GM19438 (cell line): Measurements from ENCODE around the gene CARD9.

Experiments used
- ATAC-seq: cut with Tn5 transposase; IDR thresholded peaks from one replicate; pipeline ENCODE4 v1.9.1; 2021; ENCODE audit warnings: low read depth; ENCODE audit not compliant: unreplicated experiment

CARD9 gene

GRCh38 chr9:136381966-136382513, 8.6 kb upstream of the CARD9 start:
- ATAC-seq: no peak

DNA sequence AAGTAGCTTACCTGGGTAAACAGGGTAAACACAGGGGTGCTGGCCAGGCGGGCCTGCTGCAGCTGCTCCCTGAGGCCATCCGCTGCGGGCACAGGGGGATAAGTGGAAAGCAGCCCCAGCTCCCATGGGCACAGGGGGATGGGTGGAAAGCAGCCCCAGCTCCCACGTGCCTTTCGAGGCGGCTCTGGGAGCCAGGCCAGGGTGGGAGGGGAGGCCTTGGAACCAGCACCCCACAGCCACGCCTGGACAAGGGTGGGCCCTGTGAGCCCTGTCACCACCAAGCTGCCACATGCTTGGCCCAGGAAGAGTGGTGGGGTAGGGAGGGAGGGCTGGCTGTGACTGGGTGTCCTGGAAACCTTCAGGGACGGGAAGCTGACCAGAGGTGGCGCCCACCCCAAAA, 7.8 kb upstream of the CARD9 start:
- ATAC-seq: no peak

DNA sequence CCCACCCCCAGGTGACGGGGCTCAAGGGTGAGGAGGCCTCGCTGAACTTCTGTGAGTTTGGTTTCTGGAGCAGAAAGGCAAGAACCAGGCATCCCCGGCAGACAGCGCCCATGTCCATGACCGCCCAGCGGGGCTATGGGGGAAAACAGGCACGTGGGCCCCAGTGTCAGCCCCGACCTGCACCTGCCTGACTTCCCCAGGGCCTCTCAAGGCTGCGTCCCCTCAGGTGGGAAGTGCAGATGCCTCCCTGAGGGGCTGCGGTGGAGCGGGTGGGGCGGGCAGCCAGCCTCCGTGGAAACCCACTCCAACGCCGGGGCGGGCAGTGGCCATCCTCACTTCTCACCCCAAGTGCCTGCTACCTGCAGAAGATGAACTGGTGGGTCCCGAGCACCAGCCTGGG, 6.9 kb upstream of the CARD9 start:
- ATAC-seq: no peak

GRCh38 chr9:136379891-136380290, 6.4 kb upstream of the CARD9 start:
- no peak for ATAC-seq

- no peak for ATAC-seq
Measured at GRCh38 chr9:136379401-136379800, 5.9 kb upstream of the CARD9 start.

DNA sequence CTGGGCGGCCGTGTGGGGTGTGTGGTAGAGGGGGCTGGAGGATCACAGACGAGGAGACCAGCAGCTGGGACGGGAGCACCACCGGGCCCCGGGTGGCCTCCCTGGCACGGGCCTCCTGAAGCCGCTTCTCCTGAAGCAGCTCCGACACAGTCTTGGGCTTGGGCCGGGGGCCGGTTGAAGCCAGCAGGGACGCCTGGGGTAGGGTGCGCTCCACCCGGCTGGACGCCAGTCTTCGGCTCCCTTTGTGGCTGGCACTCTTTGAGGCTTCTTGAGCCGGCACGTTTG, 5.5 kb upstream of the CARD9 start:
- no peak for ATAC-seq

- no peak for ATAC-seq
Measured at GRCh38 chr9:136378170-136379002, 4.9 kb upstream of the CARD9 start.

DNA sequence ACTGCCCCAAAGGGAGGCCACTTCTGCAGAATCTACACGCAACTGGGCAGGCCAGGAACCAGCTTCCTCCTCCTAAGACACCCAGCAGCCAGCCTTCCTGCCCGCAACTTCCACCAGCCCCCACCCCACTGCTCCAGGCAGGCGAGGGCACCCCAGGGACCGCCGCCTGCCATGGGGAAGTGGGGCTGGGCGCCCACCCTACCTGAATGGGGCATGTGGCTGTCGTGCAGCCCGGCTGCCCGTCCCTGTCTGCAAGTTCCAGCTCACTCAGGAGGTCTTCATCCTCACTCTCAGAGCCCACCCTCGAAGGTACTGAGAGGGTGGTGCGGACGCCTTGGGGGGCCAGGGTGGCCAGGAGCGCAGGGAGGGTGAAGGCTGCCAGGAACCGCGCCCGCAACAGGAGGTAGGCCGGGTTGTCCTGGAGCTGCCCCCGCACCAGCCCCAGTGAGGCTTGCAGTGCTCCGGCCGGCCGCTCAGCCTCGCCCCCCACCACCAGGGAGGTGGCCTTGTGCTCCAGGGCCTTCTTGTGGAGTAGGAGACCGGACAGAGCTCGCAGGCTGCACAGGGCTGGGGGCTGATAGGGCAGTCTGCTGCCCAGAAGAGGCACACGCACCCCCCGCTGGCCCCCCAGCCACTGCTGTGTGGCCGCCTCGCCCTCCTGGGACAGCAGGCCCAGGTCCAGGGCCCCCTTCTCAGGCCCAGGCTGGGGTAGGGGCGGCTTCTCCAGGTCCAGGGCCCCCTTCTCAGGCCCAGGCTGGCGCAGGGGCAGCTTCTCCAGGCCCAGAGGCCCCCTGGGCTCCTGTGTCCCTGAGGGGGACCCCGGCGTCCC, 4.1 kb upstream of the CARD9 start:
- no peak for ATAC-seq

DNA sequence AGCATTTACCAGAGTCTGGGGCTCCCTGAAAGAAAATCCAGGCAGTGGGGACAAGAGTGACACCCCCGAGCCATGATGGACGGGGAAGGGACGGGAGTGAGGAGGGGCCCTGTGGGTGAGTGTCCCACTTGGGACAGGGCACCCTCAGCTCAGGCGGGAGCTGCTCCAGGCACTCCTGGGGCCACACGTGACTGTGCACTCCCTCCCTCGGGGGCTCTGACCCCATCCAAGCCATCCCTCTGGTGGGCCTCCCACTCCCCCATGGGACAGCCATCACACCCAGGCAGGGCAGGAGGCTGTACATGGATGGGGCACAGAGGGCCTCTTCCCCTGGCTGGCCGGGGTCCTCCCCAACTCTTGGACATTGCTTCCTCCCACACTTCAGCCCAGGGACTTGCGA, 3.0 kb upstream of the CARD9 start:
- ATAC-seq: no peak

DNA sequence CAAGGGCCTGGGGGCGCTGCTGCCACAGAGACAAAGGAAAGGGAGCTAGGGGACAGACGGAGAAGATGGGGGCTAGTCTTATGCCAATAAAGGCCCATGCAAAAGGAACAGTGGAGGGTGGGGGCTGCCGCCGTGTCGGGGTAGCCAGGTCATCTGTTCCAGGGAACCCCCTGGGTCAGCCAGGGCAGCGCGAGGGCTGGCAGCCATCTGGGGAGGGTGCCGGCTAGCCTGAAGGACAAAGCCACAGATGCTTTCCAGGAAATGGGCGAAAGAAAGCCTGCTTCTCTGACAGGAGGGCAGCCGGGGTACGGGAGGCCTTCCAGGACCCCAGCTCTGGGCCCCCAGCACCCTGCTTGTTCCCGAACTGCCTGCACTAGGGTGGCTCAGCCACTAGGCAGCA, 1.6 kb upstream of the CARD9 start:
- no peak for ATAC-seq

GRCh38 chr9:136374183-136374575, 710 bp upstream of the CARD9 start:
- ATAC-seq: no peak

DNA sequence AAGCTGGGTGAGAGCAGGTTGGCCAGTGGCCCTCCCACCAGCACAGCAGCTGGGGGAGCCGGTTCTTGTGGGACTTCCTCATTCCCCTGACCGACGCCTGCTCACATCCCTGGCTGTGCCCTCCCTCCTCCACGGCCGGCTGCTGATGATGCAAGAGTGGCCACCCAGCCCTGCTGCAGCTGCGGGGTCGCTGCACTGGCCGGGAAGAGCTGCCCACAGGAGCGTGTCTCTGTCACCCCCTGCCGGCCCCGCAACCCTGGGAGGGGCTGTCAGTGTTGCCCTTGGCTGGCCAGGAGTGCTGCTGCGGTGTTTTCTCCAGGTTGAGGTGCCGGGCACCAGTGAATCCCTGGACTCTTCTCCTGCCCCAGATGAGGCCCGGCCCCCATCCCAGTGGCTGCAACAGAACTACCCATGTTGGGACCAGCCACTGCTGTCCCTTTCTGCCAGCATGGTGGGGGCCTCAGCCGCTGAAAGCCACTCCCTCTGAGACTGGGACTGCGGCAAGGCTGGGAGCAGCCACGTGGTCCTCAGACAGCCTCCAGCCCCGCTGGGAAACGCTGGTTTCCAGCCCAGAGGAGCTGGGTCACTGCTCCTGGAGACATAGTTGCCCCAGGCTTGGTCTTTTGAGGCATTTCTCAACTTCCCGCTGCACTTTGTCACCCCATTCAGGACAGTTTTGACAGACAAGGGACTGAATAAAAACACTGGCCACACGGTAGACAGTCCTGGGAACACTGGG, 739 bp downstream of the CARD9 start:
- no peak for ATAC-seq

DNA sequence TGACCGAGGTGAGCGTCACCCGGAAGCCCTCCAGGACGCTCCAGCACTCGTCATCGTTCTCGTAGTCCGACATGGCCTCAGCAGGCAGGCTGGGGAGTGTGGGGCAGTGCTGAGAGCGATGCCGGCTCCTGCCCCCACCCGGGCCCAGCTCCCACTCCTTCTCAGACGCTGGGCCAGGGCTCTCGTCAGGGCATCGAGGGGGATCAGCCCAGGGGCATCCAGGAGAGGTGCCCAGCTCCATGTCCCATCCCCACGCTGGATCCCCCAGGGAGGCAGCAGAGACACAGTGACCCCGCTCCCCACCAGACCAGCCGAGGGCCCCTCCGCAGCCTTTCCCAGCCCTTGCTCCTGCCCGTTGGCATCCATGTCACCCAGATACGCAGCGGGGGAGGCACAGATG, 1.5 kb downstream of the CARD9 start:
- ATAC-seq: no peak

DNA sequence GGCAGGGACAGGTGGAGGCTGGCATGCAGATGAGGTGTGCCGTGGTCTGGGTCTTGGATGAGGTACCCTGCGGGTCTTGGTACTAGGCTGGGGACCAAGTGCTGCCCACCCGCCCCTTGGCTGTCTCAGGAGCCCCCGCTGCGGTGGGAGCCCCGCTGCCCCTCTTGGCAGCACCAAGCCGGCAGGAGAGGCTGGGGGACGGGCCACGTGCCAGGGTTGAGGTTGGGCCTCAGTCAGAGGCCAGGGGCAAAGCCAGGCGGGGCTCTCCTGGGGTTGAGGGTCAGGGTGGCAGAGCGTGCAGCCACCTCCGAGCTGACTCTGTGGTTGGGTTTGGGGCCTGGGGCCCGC, 2.0 kb downstream of the CARD9 start:
- ATAC-seq: no peak

- no peak for ATAC-seq
Measured at GRCh38 chr9:136370687-136371532, 2.6 kb downstream of the CARD9 start.

- no peak for ATAC-seq
Measured at GRCh38 chr9:136370037-136370436, 3.4 kb downstream of the CARD9 start.

GRCh38 chr9:136368190-136368589, 5.3 kb downstream of the CARD9 start:
- ATAC-seq: no peak

- no peak for ATAC-seq
Measured at GRCh38 chr9:136367296-136368145, 5.9 kb downstream of the CARD9 start.

DNA sequence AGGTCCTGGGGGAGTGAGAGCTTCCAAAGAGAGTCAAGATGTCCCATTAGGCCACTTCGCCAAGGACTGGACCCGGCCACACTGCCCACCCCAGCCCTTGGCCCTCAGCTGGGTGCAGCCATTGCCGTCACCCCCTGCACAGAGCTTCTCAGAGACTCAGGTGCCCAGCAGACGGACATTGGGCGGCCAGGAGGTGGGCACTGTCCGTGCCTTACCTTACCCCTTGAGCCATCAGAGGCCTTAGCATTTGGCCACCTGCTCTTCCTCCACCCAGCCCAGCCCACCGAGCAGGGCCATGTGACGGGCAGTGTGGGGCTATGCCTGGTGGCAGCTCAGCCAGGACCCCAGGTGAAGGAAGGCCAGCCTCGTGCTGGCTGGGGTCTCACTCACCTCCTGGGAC, 6.6 kb downstream of the CARD9 start:
- ATAC-seq: no peak
